ENCODE measurements around the gene BICD1.

GRCh38 chr12:32107359-32108267 lies 966 bp downstream of the BICD1 start:
- TF ChIP-seq CTCF (conservative IDR thresholded peaks at IDR 0.05): no peak
- TF ChIP-seq ZFX (IDR thresholded peaks at IDR 0.05): no peak
